Measurements from ENCODE around the gene LRRC75A. TPM values are rescaled to one million over a fixed set of nuclear protein-coding genes. Genes with fewer than 3 reads are reported as not detected.
"Not testable (repeated sequence)": the region's sequence is repeated elsewhere in the genome, so short reads cannot be mapped to it uniquely, and the experiment has no call there.

The LRRC75A gene
- total RNA-seq, 1 donor from 2014 or later: 1.7 TPM

GRCh38 chr17:16456742-16457316 is 35.2 kb downstream of the LRRC75A start:
- TF ChIP-seq, protein P1, sequence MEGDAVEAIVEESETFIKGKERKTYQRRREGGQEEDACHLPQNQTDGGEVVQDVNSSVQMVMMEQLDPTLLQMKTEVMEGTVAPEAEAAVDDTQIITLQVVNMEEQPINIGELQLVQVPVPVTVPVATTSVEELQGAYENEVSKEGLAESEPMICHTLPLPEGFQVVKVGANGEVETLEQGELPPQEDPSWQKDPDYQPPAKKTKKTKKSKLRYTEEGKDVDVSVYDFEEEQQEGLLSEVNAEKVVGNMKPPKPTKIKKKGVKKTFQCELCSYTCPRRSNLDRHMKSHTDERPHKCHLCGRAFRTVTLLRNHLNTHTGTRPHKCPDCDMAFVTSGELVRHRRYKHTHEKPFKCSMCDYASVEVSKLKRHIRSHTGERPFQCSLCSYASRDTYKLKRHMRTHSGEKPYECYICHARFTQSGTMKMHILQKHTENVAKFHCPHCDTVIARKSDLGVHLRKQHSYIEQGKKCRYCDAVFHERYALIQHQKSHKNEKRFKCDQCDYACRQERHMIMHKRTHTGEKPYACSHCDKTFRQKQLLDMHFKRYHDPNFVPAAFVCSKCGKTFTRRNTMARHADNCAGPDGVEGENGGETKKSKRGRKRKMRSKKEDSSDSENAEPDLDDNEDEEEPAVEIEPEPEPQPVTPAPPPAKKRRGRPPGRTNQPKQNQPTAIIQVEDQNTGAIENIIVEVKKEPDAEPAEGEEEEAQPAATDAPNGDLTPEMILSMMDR (IDR thresholded peaks at IDR 0.05): no peak
- TF ChIP-seq POLR2AphosphoS5 (IDR thresholded peaks at IDR 0.05; ENCODE audit: insufficient read depth in 1 of 2, low read depth in 1 of 2) (no peak), POLR2A (IDR thresholded peaks at IDR 0.05) (no peak)
- intact Hi-C loops (cut with DNase I): no loop called here

DNA sequence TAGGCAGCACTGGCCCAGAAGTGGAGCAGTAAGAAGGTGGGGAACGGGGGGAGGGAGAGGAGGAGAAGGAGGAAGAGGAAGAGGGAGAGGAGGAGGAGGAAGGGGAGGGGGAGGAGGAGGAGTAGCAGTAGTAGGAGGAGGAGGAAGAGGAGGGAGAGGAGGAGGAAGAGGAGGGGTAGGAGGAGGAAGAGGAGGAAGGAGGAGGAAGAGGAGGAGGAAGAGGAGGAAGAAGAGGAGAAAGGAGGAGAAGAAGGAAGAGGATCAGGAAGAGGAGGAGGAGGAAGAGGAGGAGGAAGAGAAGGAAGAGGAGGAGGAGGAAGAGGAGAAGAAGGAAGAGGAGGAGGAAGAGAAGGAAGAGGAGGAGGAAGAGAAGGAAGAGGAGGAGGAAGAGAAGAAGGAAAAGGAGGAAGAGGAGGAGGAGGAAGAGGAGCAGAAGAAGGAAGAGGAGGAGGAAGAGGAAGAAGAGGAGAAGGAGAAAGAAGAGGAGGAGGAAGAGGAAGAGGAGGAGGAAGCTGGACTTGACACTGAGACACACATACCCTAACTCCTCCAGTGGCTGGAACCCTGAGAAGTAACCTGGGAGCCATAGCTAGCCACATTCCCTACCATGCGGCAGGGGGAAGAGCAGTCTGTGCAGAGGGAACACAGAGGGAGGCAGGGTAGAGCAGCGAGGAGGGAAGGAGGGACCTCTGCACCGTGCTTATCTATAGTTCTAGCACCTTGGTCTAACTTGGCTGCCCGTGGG is 35.8 kb downstream of the LRRC75A start:
- no peaks in the 10 kb centered on the region for H3K27me3 ChIP-seq
- peaks cover 9% of the 10 kb centered on the region for H3K4me1 ChIP-seq
- no peak overlapping the region for H3K4me3 ChIP-seq
- H3K36me3 ChIP-seq: no peaks in the 10 kb centered on the region
- H3K9me3 ChIP-seq: no peaks in the 10 kb centered on the region
- TF ChIP-seq, protein P1 (IDR thresholded peaks at IDR 0.05): no peak
- no peak for TF ChIP-seq POLR2A (IDR thresholded peaks at IDR 0.05)
- TF ChIP-seq POLR2AphosphoS5 (IDR thresholded peaks at IDR 0.05; ENCODE audit: insufficient read depth in 1 of 2, low read depth in 1 of 2): no peak
- intact Hi-C loops (cut with DNase I): loop anchor here (2.0 kb wide), 1 partner anchor 65 kb away; no protein-coding TSS in a partner anchor
- no peak for DNase-seq (ENCODE audit: extremely low spot score in 2 of 2)
- H3K27ac ChIP-seq: no peak overlapping the region

More at GRCh38 chr17:16456742-16457316, 35.2 kb downstream of the LRRC75A start:
- H3K4me3 ChIP-seq: no peak overlapping the region
- DNase-seq (ENCODE audit: extremely low spot score in 2 of 2): no peak
- no peak overlapping the region for H3K27ac ChIP-seq
- no peaks in the 10 kb centered on the region for H3K27me3 ChIP-seq
- H3K9me3 ChIP-seq: no peaks in the 10 kb centered on the region
- peaks cover 9% of the 10 kb centered on the region for H3K4me1 ChIP-seq
- no peaks in the 10 kb centered on the region for H3K36me3 ChIP-seq

GRCh38 chr17:16453493-16453851 is 38.5 kb downstream of the LRRC75A start:
- intact Hi-C loops (cut with DNase I): no loop called here
- Histone ChIP-seq H3K4me1 (peaks cover 9% of the 10 kb centered on the region), H3K9me3 (no peaks in the 10 kb centered on the region), H3K4me3 (no peak overlapping the region), H3K36me3 (peaks cover 0 to 8% of the 10 kb centered on the region in 2 donors), H3K27ac (peak overlapping the region; percentile 8), H3K27me3 (no peaks in the 10 kb centered on the region)
- DNase-seq (ENCODE audit: extremely low spot score in 2 of 2): no peak
- TF ChIP-seq, protein P1 (IDR thresholded peaks at IDR 0.05): no peak
- TF ChIP-seq POLR2AphosphoS5 (IDR thresholded peaks at IDR 0.05; ENCODE audit: insufficient read depth in 1 of 2, low read depth in 1 of 2) (no peak), POLR2A (IDR thresholded peaks at IDR 0.05) (no peak)

GRCh38 chr17:16452268-16452667 is 39.7 kb downstream of the LRRC75A start:
- H3K36me3 ChIP-seq: peaks cover 0 to 18% of the 10 kb centered on the region in 2 donors
- H3K4me3 ChIP-seq; DNase-seq (ENCODE audit: extremely low spot score in 2 of 2); intact Hi-C loops (cut with DNase I); H3K27ac ChIP-seq; H3K9me3 ChIP-seq; H3K4me1 ChIP-seq; H3K27me3 ChIP-seq: not testable (repeated sequence)

DNA sequence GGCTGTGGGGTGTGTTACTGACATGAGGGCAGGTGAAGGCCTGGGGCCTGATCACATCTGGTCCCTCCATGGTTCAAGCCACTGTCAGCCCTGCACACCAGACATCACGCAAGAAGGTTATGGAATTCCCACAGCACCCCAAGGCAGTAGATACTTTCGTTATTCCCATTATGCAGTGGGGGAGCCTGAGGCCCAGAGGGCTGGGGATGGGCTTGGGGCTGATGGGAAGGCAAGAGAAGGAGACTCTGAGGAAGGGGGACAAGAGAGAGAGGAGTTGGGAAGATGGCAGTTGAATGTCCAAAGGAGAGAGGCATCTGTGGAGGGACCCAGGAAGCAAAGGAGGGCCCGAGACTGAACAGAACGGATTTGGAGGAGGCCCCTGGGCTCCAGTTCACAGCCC is 42.0 kb downstream of the LRRC75A start:
- Histone ChIP-seq H3K4me1 (peaks cover 9% of the 10 kb centered on the region), H3K4me3 (no peak overlapping the region), H3K36me3 (peaks cover 0 to 18% of the 10 kb centered on the region in 2 donors), H3K27me3 (no peaks in the 10 kb centered on the region), H3K9me3 (no peaks in the 10 kb centered on the region), H3K27ac (no peak overlapping the region)
- intact Hi-C loops (cut with DNase I): no loop called here
- TF ChIP-seq POLR2A (IDR thresholded peaks at IDR 0.05): no peak
- TF ChIP-seq POLR2AphosphoS5 (IDR thresholded peaks at IDR 0.05; ENCODE audit: insufficient read depth in 1 of 2, low read depth in 1 of 2): no peak
- TF ChIP-seq, protein P1 (IDR thresholded peaks at IDR 0.05): no peak
- DNase-seq (ENCODE audit: extremely low spot score in 2 of 2): no peak

All from vagina (tissue), 2 donors.